GM12878 (cell line): Measurements from ENCODE around the gene CEACAM4. TPM values are rescaled to one million over a fixed set of nuclear protein-coding genes. Genes with fewer than 3 reads are reported as not detected.

ENCODE experiments used
- ATAC-seq: fragments of 200-7000 bp; cut with Tn5 transposase; 3 replicates; pipeline ENCODE4 v1.9.1; 2020; ENCODE audit warnings: mild to moderate bottlenecking, moderate library complexity
- BruUV-seq: library from RNA; stranded (reverse); fragments of 400-500 nt; replicated peaks from 2 replicates; lab custom pipeline; 2021; lab: Mats Ljungman, UMichigan
- CTCF ChIA-PET: fragments of 300-600 bp; sonication (Branson Sonifier 250); formaldehyde crosslinking; extraction: SDS; loops from one replicate; lab custom pipeline; 2021; ENCODE audit warnings: inconsistent platforms; lab: Yijun Ruan, JAX
- POLR2A ChIA-PET: fragments of 350-600 bp; formaldehyde crosslinking; extraction: SDS; loops from one replicate; lab custom pipeline; 2021; ENCODE audit warnings: inconsistent platforms; lab: Charles Lee
- RAD21 ChIA-PET: fragments of 300-600 bp; sonication (Branson Sonifier 250); formaldehyde crosslinking; loops from one replicate; lab custom pipeline; 2023; ENCODE audit warnings: antibody characterized with exemption; ENCODE audit not compliant: unreplicated experiment; lab: Charles Lee
- SMC1A ChIA-PET: fragments of 300-600 bp; sonication (Branson Sonifier 250); formaldehyde crosslinking; loops from one replicate; lab custom pipeline; 2023; ENCODE audit not compliant: unreplicated experiment, uncharacterized antibody; lab: Charles Lee
- DNase-seq: peaks from one replicate; pipeline ENCODE4 v3.0.0-alpha.2; 2011; ENCODE audit warnings: low read depth, low spot score
- FAIRE-seq: peaks from 3 replicates; lab custom pipeline; 2011; peaks lifted over from hg19 to GRCh38; lab: Jason Lieb, UNC
- H2AFZ ChIP-seq: 2 replicates; pipeline ENCODE4 v1.6.0; 2011; ENCODE audit warnings: low read depth, low read length, control low read depth; ENCODE audit not compliant: control insufficient read depth
- H3K27ac ChIP-seq: 2 replicates; pipeline ENCODE4 v1.5.1; 2011; ENCODE audit warnings: control low read depth; ENCODE audit not compliant: control insufficient read depth, insufficient read depth
- H3K27me3 ChIP-seq, 2 experiments: replicated peaks in 1 of 2; 2 replicates each; pipeline versions ENCODE4 v1.6.0 to v1.6.1; 2011; ENCODE audit warnings: low read length in 1 of 2; ENCODE audit not compliant: control insufficient read depth in 2 of 2, insufficient read depth in 2 of 2
- H3K36me3 ChIP-seq, 2 experiments: 2 replicates each; pipeline ENCODE4 v1.5.1; 2011; ENCODE audit warnings: low read length in 1 of 2; ENCODE audit not compliant: control insufficient read depth in 2 of 2, insufficient read depth in 2 of 2
- H3K4me1 ChIP-seq: 2 replicates; pipeline ENCODE4 v1.6.1; 2011; ENCODE audit warnings: mild to moderate bottlenecking, low read length, moderate library complexity, mixed read lengths; ENCODE audit not compliant: control insufficient read depth, insufficient read depth
- H3K4me2 ChIP-seq: 2 replicates; pipeline ENCODE4 v1.6.0; 2011; ENCODE audit warnings: control low read depth; ENCODE audit not compliant: control insufficient read depth, insufficient read depth
- H3K4me3 ChIP-seq: fragments of 200-600 bp; sonication (generic); 2 replicates; pipeline ENCODE4 v1.5.1; 2016
- H3K79me2 ChIP-seq: 2 replicates; pipeline ENCODE4 v1.6.0; 2011; ENCODE audit warnings: low read length; ENCODE audit not compliant: control insufficient read depth, insufficient read depth
- H3K9ac ChIP-seq: 2 replicates; pipeline ENCODE4 v1.8.0; 2011; ENCODE audit warnings: low read length, control low read depth, mixed read lengths; ENCODE audit not compliant: control insufficient read depth, insufficient read depth
- H3K9me3 ChIP-seq: replicated peaks from 3 replicates; pipeline ENCODE4 v1.5.1; 2011; ENCODE audit warnings: mild to moderate bottlenecking, low read length; ENCODE audit not compliant: control insufficient read depth, insufficient read depth
- H4K20me1 ChIP-seq: 2 replicates; pipeline ENCODE4 v1.6.0; 2011; ENCODE audit not compliant: control insufficient read depth, insufficient read depth
- EP300 ChIP-seq, 2 experiments: fragments of 150-350 bp in 1 of 2; IDR thresholded peaks; 2 replicates each; pipeline ENCODE4 v1.6.1; 2011 to 2012; ENCODE audit warnings: low read depth in 2 of 2, low read length in 2 of 2, borderline replicate concordance in 1 of 2, improper control_type of control experiment in 1 of 2, inconsistent platforms in 1 of 2; ENCODE audit not compliant: control insufficient read depth in 1 of 2
- HDAC2 ChIP-seq: fragments of 200-600 bp; sonication (generic); IDR thresholded peaks from 2 replicates; pipeline ENCODE4 v1.6.1; 2017
- JUNB ChIP-seq: IDR thresholded peaks from 2 replicates; pipeline ENCODE4 v1.6.1; 2016; ENCODE audit warnings: antibody characterized with exemption, mild to moderate bottlenecking
- MTA3 ChIP-seq: IDR thresholded peaks from 2 replicates; pipeline ENCODE4 v1.6.1; 2012; ENCODE audit warnings: low read length, inconsistent platforms, borderline replicate concordance
- NFXL1 ChIP-seq: fragments of 450-650 bp; IDR thresholded peaks from 2 replicates; pipeline ENCODE4 v1.6.1; 2017; ENCODE audit warnings: antibody characterized with exemption, mild to moderate bottlenecking, borderline replicate concordance
- PML ChIP-seq: IDR thresholded peaks from 2 replicates; pipeline ENCODE4 v1.6.1; 2012; ENCODE audit warnings: low read length, inconsistent platforms
- SIN3A ChIP-seq: IDR thresholded peaks from 2 replicates; pipeline ENCODE4 v1.6.1; 2012; ENCODE audit warnings: low read depth, low read length, improper control_type of control experiment
- ZBED1 ChIP-seq: IDR thresholded peaks from 2 replicates; pipeline ENCODE4 v1.6.1; 2016; ENCODE audit warnings: borderline replicate concordance
- WGBS: methylation state at CpG from one replicate; pipeline ENCODE4 v1.1.6; 2016; ENCODE audit warnings: low lambda C conversion rate; ENCODE audit not compliant: insufficient replicate concordance, insufficient coverage; ENCODE audit errors: missing lambda C conversion rate; 5-methylcytosine and 5-hydroxymethylcytosine counted together
- in situ Hi-C: fragments of 300-500 bp; cut with MboI; formaldehyde crosslinking; loops from 9 replicates; pipeline ENCODE4 v1.14.3; 2018; ENCODE audit warnings: mixed read lengths
- intact Hi-C: fragments of 100-400 bp; cut with micrococcal nuclease; formaldehyde crosslinking; loops from one replicate; pipeline ENCODE4 v1.14.2; 2022; ENCODE audit not compliant: unreplicated experiment
- polyA plus RNA-seq, 11 experiments: library from polyadenylated mRNA; depleted of rRNA in 4 of 11; unstranded in 6 of 11; stranded (reverse) in 5 of 11; fragments of >200 nt; fragmentation: Nextera tagmentation in 4 of 11; fragmentation: Illumina TruSeq in 1 of 11; extraction: Ambion mirVana in 4 of 11; extraction: Trizol in 1 of 11; gene quantifications; 1 replicate in 1 of 11; 2 replicates in 10 of 11; pipeline versions ENCODE4 v1.2.1 to v1.2.3, GENCODE V29; 2011 to 2016; ENCODE audit warnings: inconsistent platforms in 2 of 11, missing spikeins in 2 of 11, low read depth in 1 of 11
- total RNA-seq, 4 experiments: library from RNA; depleted of rRNA in 3 of 4; stranded (reverse); fragments of >200 nt in 3 of 4; fragmentation: Illumina TruSeq in 1 of 4; extraction: Trizol in 1 of 4; gene quantifications; 2 replicates each; pipeline versions ENCODE4 v1.2.1 to v1.2.3, GENCODE V29; 2013 to 2021
- TF ChIP-seq, protein P1 (sequence below): fragments of 450-650 bp; IDR thresholded peaks from 2 replicates; pipeline ENCODE4 v1.6.1; 2018; ENCODE audit warnings: mild to moderate bottlenecking, low read depth, moderate library complexity; ENCODE audit not compliant: partially characterized antibody

The CEACAM4 gene
- total and polyA plus RNA-seq, 10 of the 15 experiments (the other 5 are each of a cell fraction or from before 2014, with no cell fraction given): not detected

GRCh38 chr19:41619018-41619556, 7.8 kb downstream of the CEACAM4 start:
- Histone ChIP-seq H3K4me1 (no peaks in the 10 kb centered on the region), H3K4me2 (no peak overlapping the region), H3K4me3 (no peak overlapping the region), H3K27me3 (no peaks in the 10 kb centered on the region; a peak in 3 of 4 replicates), H3K36me3 (no peaks in the 10 kb centered on the region), H4K20me1 (no peaks in the 10 kb centered on the region), H3K27ac (no peak overlapping the region), H3K9ac (no peak overlapping the region), H2AFZ (no peak overlapping the region), H3K79me2 (no peaks in the 10 kb centered on the region), H3K9me3 (no peaks in the 10 kb centered on the region)
- CTCF ChIA-PET: no interaction called here
- intact Hi-C loops: no loop called here
- SMC1A ChIA-PET: no interaction called here
- TF ChIP-seq EP300 (IDR thresholded peaks at IDR 0.05; ENCODE audit: borderline replicate concordance in 1 of 2, control insufficient read depth in 1 of 2, low read depth in 2 of 2, low read length in 2 of 2): no peak
- no peak for TF ChIP-seq HDAC2
- TF ChIP-seq, protein P1, sequence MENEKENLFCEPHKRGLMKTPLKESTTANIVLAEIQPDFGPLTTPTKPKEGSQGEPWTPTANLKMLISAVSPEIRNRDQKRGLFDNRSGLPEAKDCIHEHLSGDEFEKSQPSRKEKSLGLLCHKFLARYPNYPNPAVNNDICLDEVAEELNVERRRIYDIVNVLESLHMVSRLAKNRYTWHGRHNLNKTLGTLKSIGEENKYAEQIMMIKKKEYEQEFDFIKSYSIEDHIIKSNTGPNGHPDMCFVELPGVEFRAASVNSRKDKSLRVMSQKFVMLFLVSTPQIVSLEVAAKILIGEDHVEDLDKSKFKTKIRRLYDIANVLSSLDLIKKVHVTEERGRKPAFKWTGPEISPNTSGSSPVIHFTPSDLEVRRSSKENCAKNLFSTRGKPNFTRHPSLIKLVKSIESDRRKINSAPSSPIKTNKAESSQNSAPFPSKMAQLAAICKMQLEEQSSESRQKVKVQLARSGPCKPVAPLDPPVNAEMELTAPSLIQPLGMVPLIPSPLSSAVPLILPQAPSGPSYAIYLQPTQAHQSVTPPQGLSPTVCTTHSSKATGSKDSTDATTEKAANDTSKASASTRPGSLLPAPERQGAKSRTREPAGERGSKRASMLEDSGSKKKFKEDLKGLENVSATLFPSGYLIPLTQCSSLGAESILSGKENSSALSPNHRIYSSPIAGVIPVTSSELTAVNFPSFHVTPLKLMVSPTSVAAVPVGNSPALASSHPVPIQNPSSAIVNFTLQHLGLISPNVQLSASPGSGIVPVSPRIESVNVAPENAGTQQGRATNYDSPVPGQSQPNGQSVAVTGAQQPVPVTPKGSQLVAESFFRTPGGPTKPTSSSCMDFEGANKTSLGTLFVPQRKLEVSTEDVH: no peak
- no peak for TF ChIP-seq SIN3A
- no peak for TF ChIP-seq ZBED1
- no peak for TF ChIP-seq PML
- no peak for TF ChIP-seq JUNB
- no peak for TF ChIP-seq NFXL1
- TF ChIP-seq MTA3: no peak
- 0% methylated on average over 7 of the region's 7 CpGs for WGBS
- POLR2A ChIA-PET: no interaction called here
- ATAC-seq (no peak), DNase-seq (no peak), FAIRE-seq (no peak)
- in situ Hi-C loops: no loop called here
- RAD21 ChIA-PET: no interaction called here
- BruUV-seq: no TSS peak
